GM23338 (cell line): Measurements from ENCODE around the gene CXXC1.
"Not testable (repeated sequence)": the region's sequence is repeated elsewhere in the genome, so short reads cannot be mapped to it uniquely, and the experiment has no call there.

Experiments
- CREB1 ChIP-seq: fragments of 250-450 bp; sonication (Bioruptor Pico); IDR thresholded peaks from 2 replicates; pipeline ENCODE4 v1.5.0; 2020; ENCODE audit warnings: low read depth, mild to moderate bottlenecking, moderate library complexity
- EZH2 ChIP-seq: fragments of 200-600 bp; sonication (generic); IDR thresholded peaks from one replicate; pipeline ENCODE4 v1.8.0; 2017; ENCODE audit warnings: antibody characterized with exemption, mild to moderate bottlenecking, low read depth; ENCODE audit not compliant: unreplicated experiment
- EZH2phosphoT487 ChIP-seq: fragments of 200-600 bp; sonication (generic); IDR thresholded peaks from one replicate; pipeline ENCODE4 v1.8.1; 2018; ENCODE audit warnings: antibody characterized with exemption; ENCODE audit not compliant: unreplicated experiment
- JUNB ChIP-seq: IDR thresholded peaks from one replicate; pipeline ENCODE4 v1.6.1; 2016; ENCODE audit warnings: antibody characterized with exemption; ENCODE audit not compliant: unreplicated experiment
- NANOG ChIP-seq: IDR thresholded peaks from 2 replicates; pipeline ENCODE4 v1.6.1; 2016; ENCODE audit warnings: antibody characterized with exemption, borderline replicate concordance
- POLR2AphosphoS5 ChIP-seq: IDR thresholded peaks from 2 replicates; pipeline ENCODE4 v1.6.1; 2016; ENCODE audit warnings: antibody characterized with exemption, low read depth
- STAT1 ChIP-seq: IDR thresholded peaks from one replicate; pipeline ENCODE4 v1.6.1; 2016; ENCODE audit warnings: antibody characterized with exemption; ENCODE audit not compliant: unreplicated experiment
- TF ChIP-seq, protein P1 (sequence below), 2 experiments: fragments of 200-600 bp in 1 of 2; sonication (generic) in 1 of 2; conservative IDR thresholded peaks; 2 replicates each; pipeline versions ENCODE4 v1.5.1 to v1.6.1; 2016 to 2017; ENCODE audit warnings: antibody characterized with exemption in 2 of 2, low read depth in 2 of 2, mild to moderate bottlenecking in 2 of 2, moderate library complexity in 1 of 2
- TF ChIP-seq, protein P2 (sequence below): IDR thresholded peaks from one replicate; pipeline ENCODE4 v1.6.1; 2018; ENCODE audit warnings: antibody characterized with exemption; ENCODE audit not compliant: unreplicated experiment
- TF ChIP-seq, protein P3 (sequence below): IDR thresholded peaks from 2 replicates; pipeline ENCODE4 v1.6.1; 2016; ENCODE audit warnings: antibody characterized with exemption

DNA sequence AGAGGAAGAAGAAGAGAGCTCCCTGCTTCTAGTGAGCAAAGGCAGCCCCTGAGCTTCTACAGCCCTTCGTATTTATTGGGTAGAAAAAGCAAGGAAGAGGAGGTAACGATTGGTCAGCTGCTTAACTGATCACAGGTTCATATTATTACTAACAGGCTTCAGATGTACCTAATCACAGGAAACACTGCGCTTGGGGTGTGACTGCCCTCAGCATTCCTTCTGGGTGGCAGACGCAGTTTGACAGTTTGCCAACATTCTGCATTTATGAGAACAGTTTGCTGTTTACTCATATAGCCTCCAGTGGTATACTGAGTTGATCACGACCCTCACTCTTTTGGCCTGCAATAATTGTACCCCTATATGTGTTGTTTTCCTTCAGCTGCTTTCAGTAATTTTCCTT lies 21.4 kb upstream of the CXXC1 start:
- TF ChIP-seq, protein P1, sequence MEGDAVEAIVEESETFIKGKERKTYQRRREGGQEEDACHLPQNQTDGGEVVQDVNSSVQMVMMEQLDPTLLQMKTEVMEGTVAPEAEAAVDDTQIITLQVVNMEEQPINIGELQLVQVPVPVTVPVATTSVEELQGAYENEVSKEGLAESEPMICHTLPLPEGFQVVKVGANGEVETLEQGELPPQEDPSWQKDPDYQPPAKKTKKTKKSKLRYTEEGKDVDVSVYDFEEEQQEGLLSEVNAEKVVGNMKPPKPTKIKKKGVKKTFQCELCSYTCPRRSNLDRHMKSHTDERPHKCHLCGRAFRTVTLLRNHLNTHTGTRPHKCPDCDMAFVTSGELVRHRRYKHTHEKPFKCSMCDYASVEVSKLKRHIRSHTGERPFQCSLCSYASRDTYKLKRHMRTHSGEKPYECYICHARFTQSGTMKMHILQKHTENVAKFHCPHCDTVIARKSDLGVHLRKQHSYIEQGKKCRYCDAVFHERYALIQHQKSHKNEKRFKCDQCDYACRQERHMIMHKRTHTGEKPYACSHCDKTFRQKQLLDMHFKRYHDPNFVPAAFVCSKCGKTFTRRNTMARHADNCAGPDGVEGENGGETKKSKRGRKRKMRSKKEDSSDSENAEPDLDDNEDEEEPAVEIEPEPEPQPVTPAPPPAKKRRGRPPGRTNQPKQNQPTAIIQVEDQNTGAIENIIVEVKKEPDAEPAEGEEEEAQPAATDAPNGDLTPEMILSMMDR (conservative IDR thresholded peaks at IDR 0.05; ENCODE audit: low read depth in 2 of 2), result not testable (repeated sequence)
- not testable (repeated sequence) for TF ChIP-seq EZH2phosphoT487; EZH2; POLR2AphosphoS5; JUNB; STAT1; CREB1 (CRISPR knock-in tag); NANOG
- TF ChIP-seq, protein P2, sequence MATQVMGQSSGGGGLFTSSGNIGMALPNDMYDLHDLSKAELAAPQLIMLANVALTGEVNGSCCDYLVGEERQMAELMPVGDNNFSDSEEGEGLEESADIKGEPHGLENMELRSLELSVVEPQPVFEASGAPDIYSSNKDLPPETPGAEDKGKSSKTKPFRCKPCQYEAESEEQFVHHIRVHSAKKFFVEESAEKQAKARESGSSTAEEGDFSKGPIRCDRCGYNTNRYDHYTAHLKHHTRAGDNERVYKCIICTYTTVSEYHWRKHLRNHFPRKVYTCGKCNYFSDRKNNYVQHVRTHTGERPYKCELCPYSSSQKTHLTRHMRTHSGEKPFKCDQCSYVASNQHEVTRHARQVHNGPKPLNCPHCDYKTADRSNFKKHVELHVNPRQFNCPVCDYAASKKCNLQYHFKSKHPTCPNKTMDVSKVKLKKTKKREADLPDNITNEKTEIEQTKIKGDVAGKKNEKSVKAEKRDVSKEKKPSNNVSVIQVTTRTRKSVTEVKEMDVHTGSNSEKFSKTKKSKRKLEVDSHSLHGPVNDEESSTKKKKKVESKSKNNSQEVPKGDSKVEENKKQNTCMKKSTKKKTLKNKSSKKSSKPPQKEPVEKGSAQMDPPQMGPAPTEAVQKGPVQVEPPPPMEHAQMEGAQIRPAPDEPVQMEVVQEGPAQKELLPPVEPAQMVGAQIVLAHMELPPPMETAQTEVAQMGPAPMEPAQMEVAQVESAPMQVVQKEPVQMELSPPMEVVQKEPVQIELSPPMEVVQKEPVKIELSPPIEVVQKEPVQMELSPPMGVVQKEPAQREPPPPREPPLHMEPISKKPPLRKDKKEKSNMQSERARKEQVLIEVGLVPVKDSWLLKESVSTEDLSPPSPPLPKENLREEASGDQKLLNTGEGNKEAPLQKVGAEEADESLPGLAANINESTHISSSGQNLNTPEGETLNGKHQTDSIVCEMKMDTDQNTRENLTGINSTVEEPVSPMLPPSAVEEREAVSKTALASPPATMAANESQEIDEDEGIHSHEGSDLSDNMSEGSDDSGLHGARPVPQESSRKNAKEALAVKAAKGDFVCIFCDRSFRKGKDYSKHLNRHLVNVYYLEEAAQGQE, result not testable (repeated sequence)
- TF ChIP-seq, protein P3, sequence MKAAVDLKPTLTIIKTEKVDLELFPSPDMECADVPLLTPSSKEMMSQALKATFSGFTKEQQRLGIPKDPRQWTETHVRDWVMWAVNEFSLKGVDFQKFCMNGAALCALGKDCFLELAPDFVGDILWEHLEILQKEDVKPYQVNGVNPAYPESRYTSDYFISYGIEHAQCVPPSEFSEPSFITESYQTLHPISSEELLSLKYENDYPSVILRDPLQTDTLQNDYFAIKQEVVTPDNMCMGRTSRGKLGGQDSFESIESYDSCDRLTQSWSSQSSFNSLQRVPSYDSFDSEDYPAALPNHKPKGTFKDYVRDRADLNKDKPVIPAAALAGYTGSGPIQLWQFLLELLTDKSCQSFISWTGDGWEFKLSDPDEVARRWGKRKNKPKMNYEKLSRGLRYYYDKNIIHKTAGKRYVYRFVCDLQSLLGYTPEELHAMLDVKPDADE, result not testable (repeated sequence)
